ENCODE measurements around the gene MBD3L5. TPM values are rescaled to one million over a fixed set of nuclear protein-coding genes. Genes with fewer than 3 reads are reported as not detected.
"Not testable (repeated sequence)": the region's sequence is repeated elsewhere in the genome, so short reads cannot be mapped to it uniquely, and the experiment has no call there.

MBD3L5 gene
- total RNA-seq, 3 donors from 2014 or later (not counting 1 experiment from before 2014, with no cell fraction given), result not detected

- no peak overlapping the region for H3K27ac Mint-ChIP-seq
- no peaks in the 10 kb centered on the region for H3K9me3 ChIP-seq (ENCODE audit: control insufficient read depth, insufficient read depth, low read length)
- intact Hi-C loops (cut with micrococcal nuclease), result no loop called here
- H3K9me3 Mint-ChIP-seq, result no peaks in the 10 kb centered on the region
- no peak for TF ChIP-seq CTCF (IDR thresholded peaks at IDR 0.05)
- ATAC-seq, result peak in 2 of 3 donors; percentile 66 to 82
- no peaks in the 10 kb centered on the region for H3K36me3 ChIP-seq (ENCODE audit: control insufficient read depth, insufficient read depth, low read length)
- DNase-seq, result no peak
- 69% methylated on average over 3 of the region's 4 CpGs for WGBS (ENCODE audit: insufficient coverage)
- no peak overlapping the region for H3K4me3 ChIP-seq (ENCODE audit: low read length)
- H3K27me3 ChIP-seq (ENCODE audit: control insufficient read depth, insufficient read depth, low read length), result no peaks in the 10 kb centered on the region
- H3K4me1 ChIP-seq (ENCODE audit: control insufficient read depth, insufficient read depth, low read length), result peaks cover 27% of the 10 kb centered on the region
- no peaks in the 10 kb centered on the region for H3K27me3 Mint-ChIP-seq (ENCODE audit: low read depth in 2 of 2)
- H3K27ac ChIP-seq (ENCODE audit: low read length), result no peak overlapping the region
- no peak overlapping the region for H3K4me3 Mint-ChIP-seq
- peaks cover 0 to 8% of the 10 kb centered on the region in 2 donors for H3K4me1 Mint-ChIP-seq
- no peaks in the 10 kb centered on the region for H3K36me3 Mint-ChIP-seq
Measured at GRCh38 chr19:7013678-7014077, 16.7 kb upstream of the MBD3L5 start.

DNA sequence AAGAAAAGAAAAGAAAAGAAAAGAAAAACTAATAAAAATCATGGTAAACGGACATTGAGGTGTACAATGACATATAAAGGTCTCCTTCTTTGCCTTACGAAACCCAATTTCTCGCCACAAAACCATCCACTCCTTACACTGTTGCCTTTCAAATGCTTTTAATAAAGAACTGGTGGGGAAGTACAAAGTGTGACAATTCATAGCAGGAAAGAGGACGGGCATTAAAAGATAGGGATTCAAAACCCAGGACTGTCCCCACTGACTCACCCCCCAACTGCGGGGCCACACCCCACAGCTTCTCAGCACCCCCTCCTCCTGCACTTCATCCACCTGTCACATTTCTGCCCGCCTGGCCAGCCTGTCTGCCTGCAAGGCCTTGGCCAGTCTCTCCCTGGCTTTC lies 11.6 kb upstream of the MBD3L5 start:
- no peak overlapping the region for H3K27ac ChIP-seq (ENCODE audit: low read length)
- no peak overlapping the region for H3K27ac Mint-ChIP-seq
- no peak for TF ChIP-seq CTCF (IDR thresholded peaks at IDR 0.05)
- H3K9me3 ChIP-seq (ENCODE audit: control insufficient read depth, insufficient read depth, low read length), result no peaks in the 10 kb centered on the region
- H3K27me3 Mint-ChIP-seq (ENCODE audit: low read depth in 2 of 2), result no peaks in the 10 kb centered on the region
- H3K4me1 ChIP-seq (ENCODE audit: control insufficient read depth, insufficient read depth, low read length), result peaks cover 4% of the 10 kb centered on the region
- no peak overlapping the region for H3K4me3 ChIP-seq (ENCODE audit: low read length)
- H3K9me3 Mint-ChIP-seq, result no peaks in the 10 kb centered on the region
- no peak for ATAC-seq
- no peaks in the 10 kb centered on the region for H3K36me3 ChIP-seq (ENCODE audit: control insufficient read depth, insufficient read depth, low read length)
- 85% methylated on average over 2 of the region's 6 CpGs for WGBS (ENCODE audit: insufficient coverage)
- H3K4me1 Mint-ChIP-seq, result no peaks in the 10 kb centered on the region
- intact Hi-C loops (cut with micrococcal nuclease), result no loop called here
- H3K4me3 Mint-ChIP-seq, result no peak overlapping the region
- no peaks in the 10 kb centered on the region for H3K27me3 ChIP-seq (ENCODE audit: control insufficient read depth, insufficient read depth, low read length)
- no peak for DNase-seq
- H3K36me3 Mint-ChIP-seq, result no peaks in the 10 kb centered on the region

DNA sequence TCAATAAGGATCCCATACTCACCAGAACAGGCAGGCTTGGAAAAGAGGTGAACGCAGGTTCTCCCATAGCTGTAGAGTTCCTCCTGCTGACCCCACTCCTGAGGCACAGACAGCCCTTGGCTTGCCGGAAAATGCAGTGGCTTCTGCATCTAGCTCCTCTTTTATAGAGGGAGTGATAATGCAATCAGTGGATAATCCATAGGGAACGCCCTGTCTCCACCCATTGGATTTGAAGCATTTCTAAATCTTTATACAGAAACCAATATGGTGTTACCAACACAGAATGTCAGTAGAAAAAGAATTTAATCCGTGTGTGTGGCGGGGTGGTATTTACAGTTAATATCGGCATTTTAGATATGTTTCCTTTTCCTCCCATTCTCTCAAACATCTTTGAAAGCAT lies 9.0 kb upstream of the MBD3L5 start, which contains the start of gene MBD3L2B:
Gene MBD3L2B (minus strand): TSS at position 101 of the 400 bp plus-strand sequence. CDS start 34 bp downstream, at position 67.
- H3K4me1 ChIP-seq (ENCODE audit: control insufficient read depth, insufficient read depth, low read length); H3K36me3 Mint-ChIP-seq; H3K27ac ChIP-seq (ENCODE audit: low read length); H3K27me3 Mint-ChIP-seq (ENCODE audit: low read depth in 2 of 2); H3K36me3 ChIP-seq (ENCODE audit: control insufficient read depth, insufficient read depth, low read length); H3K27ac Mint-ChIP-seq; H3K4me3 ChIP-seq (ENCODE audit: low read length); H3K9me3 Mint-ChIP-seq; H3K4me3 Mint-ChIP-seq; H3K27me3 ChIP-seq (ENCODE audit: control insufficient read depth, insufficient read depth, low read length); intact Hi-C loops (cut with micrococcal nuclease); ATAC-seq; H3K4me1 Mint-ChIP-seq; DNase-seq; H3K9me3 ChIP-seq (ENCODE audit: control insufficient read depth, insufficient read depth, low read length): not testable (repeated sequence)
- WGBS (ENCODE audit: insufficient coverage), result no CpG with 5 or more reads among the region's 6 CpGs

DNA sequence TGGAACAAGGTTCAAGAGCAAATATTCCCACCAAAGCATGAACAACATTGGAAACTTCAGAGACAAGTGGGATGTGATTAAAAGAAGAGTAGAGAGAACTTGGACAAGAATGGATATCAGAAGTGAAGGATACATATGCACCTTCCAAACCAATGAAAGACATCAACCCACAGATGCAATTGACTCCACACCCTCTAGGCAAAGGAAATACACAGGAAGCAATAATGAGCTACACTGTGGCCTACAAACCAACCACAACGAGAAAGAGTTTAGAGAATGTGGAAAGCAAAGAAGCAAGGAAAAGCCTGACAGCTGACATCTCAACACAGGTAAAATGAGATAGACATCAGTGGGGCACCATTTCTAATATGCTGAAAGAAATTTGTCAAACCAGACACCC lies 1.6 kb upstream of the MBD3L5 start:
- no CpG with 5 or more reads among the region's 1 CpG for WGBS (ENCODE audit: insufficient coverage)
- not testable (repeated sequence) for H3K36me3 ChIP-seq (ENCODE audit: control insufficient read depth, insufficient read depth, low read length)

DNA sequence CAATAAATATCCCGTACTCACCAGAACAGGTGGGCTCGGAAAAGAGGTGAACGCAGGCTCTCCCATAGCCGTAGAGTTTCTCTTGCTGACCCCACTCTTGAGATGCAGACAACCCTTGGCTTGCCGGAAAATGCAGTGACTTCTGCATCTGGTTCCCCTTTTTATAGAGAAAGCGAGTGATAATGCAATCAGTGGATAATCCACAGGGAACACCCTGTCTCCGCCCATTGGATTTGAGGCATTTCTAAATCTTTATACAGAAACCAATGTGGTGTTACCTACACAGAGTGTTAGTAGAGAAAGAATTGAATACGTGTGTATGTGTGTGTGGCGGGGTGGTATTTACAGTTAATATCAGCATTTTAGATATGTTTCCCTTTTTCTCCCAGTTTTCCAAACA lies 9.7 kb downstream of the MBD3L5 start, which contains the start of gene MBD3L4:
Gene MBD3L4 (minus strand): TSS at position 101 of the 400 bp plus-strand sequence. CDS start 35 bp downstream, at position 66.
- ATAC-seq; H3K9me3 Mint-ChIP-seq; intact Hi-C loops (cut with micrococcal nuclease); H3K27me3 Mint-ChIP-seq (ENCODE audit: low read depth in 2 of 2); H3K4me1 Mint-ChIP-seq; DNase-seq; H3K27ac ChIP-seq (ENCODE audit: low read length); H3K36me3 Mint-ChIP-seq; H3K27ac Mint-ChIP-seq; H3K4me1 ChIP-seq (ENCODE audit: control insufficient read depth, insufficient read depth, low read length); H3K27me3 ChIP-seq (ENCODE audit: control insufficient read depth, insufficient read depth, low read length); H3K4me3 ChIP-seq (ENCODE audit: low read length); H3K36me3 ChIP-seq (ENCODE audit: control insufficient read depth, insufficient read depth, low read length); H3K9me3 ChIP-seq (ENCODE audit: control insufficient read depth, insufficient read depth, low read length); H3K4me3 Mint-ChIP-seq: not testable (repeated sequence)
- WGBS (ENCODE audit: insufficient coverage), result no CpG with 5 or more reads among the region's 9 CpGs

More for the DNA sequence above, 1.6 kb upstream of the MBD3L5 start:
- H3K27ac Mint-ChIP-seq; H3K4me3 ChIP-seq (ENCODE audit: low read length); H3K4me1 Mint-ChIP-seq; H3K27me3 Mint-ChIP-seq (ENCODE audit: low read depth in 2 of 2); H3K4me1 ChIP-seq (ENCODE audit: control insufficient read depth, insufficient read depth, low read length); H3K4me3 Mint-ChIP-seq; intact Hi-C loops (cut with micrococcal nuclease); H3K36me3 Mint-ChIP-seq; DNase-seq; H3K27me3 ChIP-seq (ENCODE audit: control insufficient read depth, insufficient read depth, low read length); H3K9me3 ChIP-seq (ENCODE audit: control insufficient read depth, insufficient read depth, low read length); H3K9me3 Mint-ChIP-seq; H3K27ac ChIP-seq (ENCODE audit: low read length): not testable (repeated sequence)
- ATAC-seq, result peak in 1 of 3 donors; percentile 42

GRCh38 chr19:7041563-7041962 lies 11.2 kb downstream of the MBD3L5 start:
- H3K36me3 Mint-ChIP-seq; H3K9me3 Mint-ChIP-seq; H3K4me3 Mint-ChIP-seq; ATAC-seq; H3K27me3 ChIP-seq (ENCODE audit: control insufficient read depth, insufficient read depth, low read length); intact Hi-C loops (cut with micrococcal nuclease); H3K9me3 ChIP-seq (ENCODE audit: control insufficient read depth, insufficient read depth, low read length); H3K27me3 Mint-ChIP-seq (ENCODE audit: low read depth in 2 of 2); H3K36me3 ChIP-seq (ENCODE audit: control insufficient read depth, insufficient read depth, low read length); DNase-seq; H3K27ac ChIP-seq (ENCODE audit: low read length); H3K4me1 Mint-ChIP-seq; H3K4me3 ChIP-seq (ENCODE audit: low read length); H3K4me1 ChIP-seq (ENCODE audit: control insufficient read depth, insufficient read depth, low read length); H3K27ac Mint-ChIP-seq: not testable (repeated sequence)
- WGBS (ENCODE audit: insufficient coverage), result no CpG with 5 or more reads among the region's 2 CpGs

- intact Hi-C loops (cut with micrococcal nuclease); DNase-seq; H3K4me3 Mint-ChIP-seq; H3K27ac ChIP-seq (ENCODE audit: low read length); H3K9me3 ChIP-seq (ENCODE audit: control insufficient read depth, insufficient read depth, low read length); H3K36me3 ChIP-seq (ENCODE audit: control insufficient read depth, insufficient read depth, low read length); H3K4me1 Mint-ChIP-seq; H3K4me1 ChIP-seq (ENCODE audit: control insufficient read depth, insufficient read depth, low read length); H3K27me3 Mint-ChIP-seq (ENCODE audit: low read depth in 2 of 2); H3K27me3 ChIP-seq (ENCODE audit: control insufficient read depth, insufficient read depth, low read length); H3K27ac Mint-ChIP-seq; H3K4me3 ChIP-seq (ENCODE audit: low read length); H3K9me3 Mint-ChIP-seq; H3K36me3 Mint-ChIP-seq; ATAC-seq: not testable (repeated sequence)
- no CpG with 5 or more reads among the region's 7 CpGs for WGBS (ENCODE audit: insufficient coverage)
Measured at GRCh38 chr19:7049021-7049420, 18.6 kb downstream of the MBD3L5 start, which contains the start of gene MBD3L2. Gene MBD3L2, plus strand, starts transcription at chr19:7049321. Its CDS starts 53 bp downstream, at chr19:7049374.
